Neural cell (in vitro differentiated cells): ENCODE measurements around the gene RBM20. TPM values are rescaled to one million over a fixed set of nuclear protein-coding genes. Genes with fewer than 3 reads are reported as not detected.

Experiments used
- H2AFZ ChIP-seq: fragments of 200-600, 300-800 bp; sonication (generic), shearing (Covaris generic); 2 replicates; pipeline ENCODE4 v1.6.0; 2014; ENCODE audit warnings: low read depth, mild to moderate bottlenecking, antibody characterized with exemption, low read length, moderate library complexity
- H3F3A ChIP-seq: fragments of 200-600 bp; shearing (Covaris generic); 2 replicates; pipeline ENCODE4 v1.6.1; 2016; ENCODE audit warnings: mild to moderate bottlenecking, moderate library complexity, mixed read lengths, antibody characterized with exemption, low read length; ENCODE audit not compliant: insufficient read depth, poor library complexity, severe bottlenecking
- H3K27ac ChIP-seq: fragments of 200-600, 300-800 bp; sonication (generic), shearing (Covaris generic); 2 replicates; pipeline ENCODE4 v1.5.1; 2014; ENCODE audit warnings: mild to moderate bottlenecking, low read length, moderate library complexity
- H3K27me3 ChIP-seq: fragments of 300-800, 200-600 bp; sonication (generic), shearing (Covaris generic); 2 replicates; pipeline ENCODE4 v1.6.0; 2014; ENCODE audit warnings: mild to moderate bottlenecking, low read depth, low read length, moderate library complexity; ENCODE audit not compliant: insufficient read depth
- H3K36me3 ChIP-seq: fragments of 300-800, 200-600 bp; sonication (generic), shearing (Covaris generic); 2 replicates; pipeline ENCODE4 v1.5.1; 2014; ENCODE audit warnings: mild to moderate bottlenecking, antibody characterized with exemption, low read length, moderate library complexity; ENCODE audit not compliant: insufficient read depth
- H3K4me2 ChIP-seq: fragments of 300-800, 200-600 bp; sonication (generic), shearing (Covaris generic); 2 replicates; pipeline ENCODE4 v1.6.0; 2014; ENCODE audit warnings: mild to moderate bottlenecking, low read length
- H3K4me3 ChIP-seq: fragments of 300-800, 200-600 bp; sonication (generic), shearing (Covaris generic); 2 replicates; pipeline ENCODE4 v1.5.1; 2014; ENCODE audit warnings: mild to moderate bottlenecking, low read length, moderate library complexity
- H3K79me2 ChIP-seq: fragments of 200-600 bp; shearing (Covaris generic); replicated peaks from 2 replicates; pipeline ENCODE4 v1.6.0; 2014; ENCODE audit warnings: mild to moderate bottlenecking, low read length, moderate library complexity; ENCODE audit not compliant: insufficient read depth
- H3K9ac ChIP-seq: fragments of 300-800, 200-600 bp; sonication (generic), shearing (Covaris generic); 2 replicates; pipeline ENCODE4 v1.6.1; 2016; ENCODE audit warnings: mild to moderate bottlenecking, low read length, mixed read lengths
- H3K9me2 ChIP-seq: fragments of 200-600 bp; shearing (Covaris generic); 2 replicates; pipeline ENCODE4 v1.6.1; 2016; ENCODE audit warnings: mild to moderate bottlenecking, low read length, mixed read lengths; ENCODE audit not compliant: insufficient read depth
- H3K9me3 ChIP-seq: fragments of 200-600, 300-800 bp; sonication (generic), shearing (Covaris generic); 2 replicates; pipeline ENCODE4 v1.6.1; 2016; ENCODE audit warnings: mild to moderate bottlenecking, mixed run types, low read length, moderate library complexity, mixed read lengths
- H4K20me1 ChIP-seq: fragments of 200-600 bp; shearing (Covaris generic); 2 replicates; pipeline ENCODE4 v1.6.1; 2016; ENCODE audit warnings: mild to moderate bottlenecking, mixed run types; ENCODE audit not compliant: insufficient read depth
- CTCF ChIP-seq: fragments of 450-650 bp; IDR thresholded peaks from 2 replicates; pipeline ENCODE4 v1.5.1; 2014; ENCODE audit warnings: antibody characterized with exemption, mild to moderate bottlenecking, moderate library complexity; ENCODE audit not compliant: poor library complexity, severe bottlenecking
- EP300 ChIP-seq: fragments of 450-650 bp; conservative IDR thresholded peaks from 2 replicates; pipeline ENCODE4 v1.6.1; 2014; ENCODE audit warnings: antibody characterized with exemption, mild to moderate bottlenecking, moderate library complexity; ENCODE audit not compliant: poor library complexity, severe bottlenecking
- EZH2 ChIP-seq: fragments of 200-600, 300-800 bp; shearing (Covaris generic), sonication (generic); IDR thresholded peaks from 2 replicates; pipeline ENCODE4 v1.6.1; 2014; ENCODE audit warnings: antibody characterized with exemption, low read length, borderline replicate concordance, mild to moderate bottlenecking; ENCODE audit not compliant: insufficient read depth, poor library complexity, severe bottlenecking
- MXI1 ChIP-seq: fragments of 450-650 bp; conservative IDR thresholded peaks from 2 replicates; pipeline ENCODE4 v1.6.1; 2014; ENCODE audit warnings: antibody characterized with exemption, mild to moderate bottlenecking; ENCODE audit not compliant: poor library complexity, severe bottlenecking
- POLR2AphosphoS5 ChIP-seq: IDR thresholded peaks from 2 replicates; pipeline ENCODE4 v1.6.1; 2012
- RAD21 ChIP-seq: fragments of 450-650 bp; conservative IDR thresholded peaks from 2 replicates; pipeline ENCODE4 v1.6.1; 2014; ENCODE audit warnings: antibody characterized with exemption, mild to moderate bottlenecking, moderate library complexity
- REST ChIP-seq: IDR thresholded peaks from 2 replicates; pipeline ENCODE4 v1.6.1; 2012; ENCODE audit warnings: borderline replicate concordance
- SMC3 ChIP-seq: fragments of 450-650 bp; conservative IDR thresholded peaks from 2 replicates; pipeline ENCODE4 v1.6.1; 2014; ENCODE audit warnings: antibody characterized with exemption, mild to moderate bottlenecking, moderate library complexity; ENCODE audit not compliant: poor library complexity
- TAF1 ChIP-seq: IDR thresholded peaks from 2 replicates; pipeline ENCODE4 v1.6.1; 2012; ENCODE audit warnings: low read depth
- polyA plus RNA-seq: library from polyadenylated mRNA; depleted of rRNA; stranded (reverse); fragments of >200 nt; gene quantifications from 2 replicates; pipeline ENCODE4 v1.2.3, GENCODE V29; 2014

RBM20 gene
- polyA plus RNA-seq, 1 donor from 2014 or later, result 0.07 TPM

- Histone ChIP-seq H3K36me3 (no peaks in the 10 kb centered on the region), H3K4me3 (no peak overlapping the region), H3K9ac (no peak overlapping the region), H4K20me1 (no peaks in the 10 kb centered on the region), H3K79me2 (no peaks in the 10 kb centered on the region), H3K27me3 (no peaks in the 10 kb centered on the region), H3K9me3 (no peaks in the 10 kb centered on the region), H3K4me2 (no peak overlapping the region), H3K27ac (no peak overlapping the region), H2AFZ (no peak overlapping the region), H3F3A (no peaks in the 10 kb centered on the region), H3K9me2 (no peaks in the 10 kb centered on the region)
- no peak for TF ChIP-seq REST
- no peak for TF ChIP-seq POLR2AphosphoS5
- no peak for TF ChIP-seq EP300
- TF ChIP-seq EZH2, result no peak
- no peak for TF ChIP-seq SMC3
- no peak for TF ChIP-seq TAF1
- TF ChIP-seq RAD21, result no peak
- no peak for TF ChIP-seq MXI1
- no peak for TF ChIP-seq CTCF
Observed at GRCh38 chr10:110711382-110711781, 67.2 kb downstream of the RBM20 start.

GRCh38 chr10:110714356-110714755 is 70.2 kb downstream of the RBM20 start:
- no peaks in the 10 kb centered on the region for H3K79me2 ChIP-seq
- TF ChIP-seq RAD21 (no peak), EP300 (no peak), REST (no peak), EZH2 (no peak), TAF1 (no peak), MXI1 (no peak), SMC3 (no peak), CTCF (no peak), POLR2AphosphoS5 (no peak)
- H3F3A ChIP-seq, result no peaks in the 10 kb centered on the region
- H3K9ac ChIP-seq, result no peak overlapping the region
- H3K4me3 ChIP-seq, result no peak overlapping the region
- H4K20me1 ChIP-seq, result no peaks in the 10 kb centered on the region
- no peaks in the 10 kb centered on the region for H3K36me3 ChIP-seq
- H3K9me2 ChIP-seq, result no peaks in the 10 kb centered on the region
- no peak overlapping the region for H3K27ac ChIP-seq
- no peak overlapping the region for H3K4me2 ChIP-seq
- H3K9me3 ChIP-seq, result no peaks in the 10 kb centered on the region
- H2AFZ ChIP-seq, result no peak overlapping the region
- H3K27me3 ChIP-seq, result no peaks in the 10 kb centered on the region
